ENCODE data around the gene MED25.

The MED25 gene

GRCh38 chr19:49847731-49848696 lies 29.9 kb downstream of the MED25 start:
- no peak for DNase-seq

DNA sequence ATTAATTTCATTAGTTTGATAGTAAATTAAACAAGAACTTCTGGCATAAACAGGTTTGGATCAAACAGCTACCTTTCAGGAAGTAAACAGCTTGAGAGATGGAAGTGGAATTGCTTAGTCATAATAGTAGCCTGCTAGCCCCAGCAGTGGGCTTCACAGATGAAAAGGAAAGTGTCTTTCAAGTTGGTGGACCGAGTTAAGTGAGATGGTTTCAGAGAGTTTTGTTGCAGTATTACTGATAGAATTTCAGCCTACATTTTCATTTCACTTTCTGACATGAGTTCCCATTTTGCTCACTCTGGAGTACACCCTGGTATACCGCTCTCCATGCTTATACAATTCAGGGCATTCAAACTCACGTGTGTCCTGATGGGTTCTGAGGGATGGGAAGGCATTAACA lies 30.8 kb downstream of the MED25 start:
- DNase-seq: no peak

- DNase-seq: no peak
Measured at GRCh38 chr19:49849433-49850220, 31.5 kb downstream of the MED25 start.

DNA sequence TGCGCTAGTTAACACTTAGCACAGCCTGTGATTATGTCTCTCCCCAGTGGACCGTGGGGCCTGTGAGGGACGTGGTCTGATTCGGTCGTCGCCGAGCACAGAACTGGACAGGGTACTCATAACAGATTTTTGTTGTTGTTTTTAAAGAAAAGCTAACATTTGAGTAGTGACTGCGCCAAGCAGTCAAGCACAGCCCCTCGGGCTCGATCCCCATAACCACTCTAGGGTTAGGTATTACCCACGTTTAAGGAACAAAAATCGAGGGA lies 32.1 kb downstream of the MED25 start:
- no peak for DNase-seq

- DNase-seq: peak; percentile 86 to 95
Measured at GRCh38 chr19:49850487-49851342, 32.6 kb downstream of the MED25 start, which contains the start of gene PTOV1. Gene PTOV1 (plus strand): TSS chr19:49851159.

DNA sequence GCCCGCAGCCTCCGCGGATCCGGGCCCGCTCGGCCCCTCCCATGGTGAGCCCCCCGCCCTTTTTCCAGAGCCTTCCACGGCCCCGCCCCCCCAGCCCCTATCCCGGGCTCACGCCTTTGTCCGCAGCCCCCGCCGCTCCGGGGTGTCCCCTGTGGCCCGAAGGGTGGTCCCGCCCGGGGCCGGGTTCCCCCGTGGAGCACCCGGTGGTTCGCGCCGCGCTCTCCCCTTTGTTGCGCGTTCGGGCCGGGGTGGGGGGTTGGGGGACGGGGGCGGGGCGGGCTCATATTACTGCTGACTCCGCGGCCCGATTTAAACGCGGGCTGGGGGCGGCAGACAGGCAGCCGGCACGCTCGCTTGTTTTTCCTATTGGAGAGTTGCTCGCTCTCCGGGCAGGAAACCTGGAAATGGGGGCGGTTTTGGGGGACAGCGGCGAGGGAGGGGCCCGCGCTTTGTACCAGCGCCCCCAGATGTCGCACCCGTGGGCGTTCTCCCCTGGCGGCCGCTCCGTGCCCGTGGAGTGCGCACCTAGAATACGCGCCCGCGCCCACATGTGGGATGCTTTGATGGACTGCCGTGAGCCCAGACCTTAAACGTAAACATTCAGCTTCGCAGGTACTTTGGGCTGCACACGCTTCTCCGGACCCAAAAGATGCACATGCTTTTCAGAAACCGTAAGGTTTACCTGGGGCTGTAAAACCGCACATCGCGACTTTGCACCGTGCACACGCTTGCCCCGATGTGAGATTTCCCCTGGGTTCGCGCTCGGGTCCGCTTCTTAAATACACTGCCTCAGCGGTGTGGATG lies 33.6 kb downstream of the MED25 start:
- DNase-seq: peak in 1 of 2 experiments; percentile 64

DNA sequence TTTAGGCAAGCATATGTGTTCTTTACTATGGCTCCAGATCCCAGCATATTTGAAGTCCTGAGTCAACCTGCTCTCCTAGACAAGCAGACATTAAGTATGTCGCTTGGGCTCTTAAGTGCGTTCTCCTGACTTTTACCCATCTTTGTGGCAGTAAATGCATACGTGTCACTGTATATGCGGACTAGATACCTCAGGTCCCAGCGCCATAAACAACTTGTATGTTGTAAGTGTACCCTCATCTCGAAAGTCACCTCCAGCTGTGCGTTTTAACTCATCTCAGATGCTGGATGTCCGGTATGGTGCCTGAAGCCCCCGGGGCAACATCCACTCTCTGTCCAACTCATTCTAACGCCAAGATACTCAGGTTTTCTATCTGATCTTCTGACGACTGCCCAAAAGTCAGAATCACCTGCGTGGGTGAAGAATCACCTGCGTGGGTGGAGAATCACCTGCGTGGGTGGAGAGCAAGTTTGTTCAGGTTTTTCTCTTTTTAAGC lies 34.6 kb downstream of the MED25 start:
- no peak for DNase-seq

DNA sequence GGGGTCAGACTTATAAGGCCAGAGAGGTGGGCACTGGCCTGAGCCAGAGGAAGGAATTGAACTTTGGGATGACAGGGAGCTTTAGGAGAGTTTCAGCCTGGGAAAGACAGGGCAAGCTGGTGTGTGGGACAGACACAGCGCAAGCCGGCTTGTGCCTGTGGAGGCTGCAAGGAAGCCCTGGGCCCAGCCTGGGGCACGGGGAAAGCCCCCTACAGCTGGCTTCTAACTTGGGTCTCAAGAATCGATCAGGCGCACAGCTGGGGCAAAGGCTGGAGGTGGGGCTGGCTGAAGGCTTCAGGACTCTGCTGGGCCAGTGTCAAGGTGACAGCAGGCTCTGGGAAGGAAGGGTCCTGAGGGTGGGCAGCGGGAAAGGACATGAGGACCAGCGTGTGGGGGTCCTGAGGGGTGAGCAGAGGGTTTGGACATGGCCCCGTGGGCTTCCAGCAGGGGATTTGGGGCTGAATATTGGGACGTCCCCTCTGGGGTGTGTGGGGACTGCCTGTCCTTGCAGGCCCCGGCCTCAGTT lies 35.8 kb downstream of the MED25 start:
- DNase-seq: no peak

DNA sequence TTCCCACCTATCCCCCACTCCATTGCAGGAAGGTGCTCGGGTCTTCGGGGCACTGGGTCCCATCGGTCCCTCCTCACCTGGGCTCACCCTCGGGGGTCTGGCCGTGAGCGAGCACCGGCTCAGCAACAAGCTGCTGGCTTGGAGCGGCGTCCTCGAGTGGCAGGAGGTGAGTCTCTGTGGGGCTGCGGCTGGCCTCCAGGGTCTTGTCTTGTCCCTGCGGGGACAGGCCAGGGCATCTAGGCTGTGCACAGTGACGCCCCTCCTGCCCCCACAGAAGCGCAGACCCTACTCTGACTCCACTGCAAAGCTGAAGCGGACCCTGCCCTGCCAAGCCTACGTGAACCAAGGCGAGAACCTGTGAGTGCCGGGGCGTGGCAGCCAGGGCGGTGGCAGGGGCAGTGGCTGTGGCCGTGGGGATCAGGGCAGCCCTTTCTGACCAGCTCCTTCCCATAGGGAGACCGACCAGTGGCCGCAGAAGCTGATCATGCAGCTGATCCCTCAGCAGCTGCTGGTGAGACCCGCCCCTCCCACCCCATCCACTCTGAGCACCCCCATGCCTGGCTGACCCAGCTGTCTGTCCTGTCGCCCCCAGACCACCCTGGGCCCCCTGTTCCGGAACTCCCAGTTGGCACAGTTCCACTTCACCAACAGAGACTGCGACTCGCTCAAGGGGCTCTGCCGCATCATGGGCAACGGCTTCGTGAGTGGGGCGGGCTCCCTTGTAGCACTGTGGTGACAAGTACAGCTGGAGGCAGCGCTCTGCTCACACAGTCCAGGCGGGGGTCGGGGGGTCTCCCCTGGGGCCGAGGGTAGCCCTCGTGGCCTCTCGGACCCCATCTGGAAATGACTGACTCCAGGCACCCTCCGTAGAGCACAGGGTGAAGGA lies 36.5 kb downstream of the MED25 start:
- DNase-seq: no peak

DNA sequence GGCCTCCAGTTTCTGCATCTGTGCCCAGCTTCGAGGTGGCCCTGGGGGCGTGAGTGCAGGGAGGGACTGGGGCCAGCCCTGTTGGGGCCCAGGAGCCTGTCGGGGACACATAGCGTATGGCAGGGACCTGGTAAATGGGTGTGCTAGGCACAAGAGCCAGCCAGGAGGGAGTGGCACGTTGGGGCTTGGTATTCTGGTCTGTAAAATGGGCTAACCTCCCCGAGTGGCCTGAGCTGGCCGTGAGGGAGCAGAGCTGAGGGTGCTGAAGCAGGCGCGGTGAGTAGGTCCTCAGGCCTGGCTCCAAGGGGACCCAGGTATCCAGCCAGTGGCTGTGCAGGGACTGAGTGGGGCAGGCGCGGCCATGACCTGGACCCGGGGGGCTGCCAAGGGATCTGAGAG lies 37.2 kb downstream of the MED25 start:
- DNase-seq: no peak

- no peak for DNase-seq
Measured at GRCh38 chr19:49855676-49856573, 37.8 kb downstream of the MED25 start.

DNA sequence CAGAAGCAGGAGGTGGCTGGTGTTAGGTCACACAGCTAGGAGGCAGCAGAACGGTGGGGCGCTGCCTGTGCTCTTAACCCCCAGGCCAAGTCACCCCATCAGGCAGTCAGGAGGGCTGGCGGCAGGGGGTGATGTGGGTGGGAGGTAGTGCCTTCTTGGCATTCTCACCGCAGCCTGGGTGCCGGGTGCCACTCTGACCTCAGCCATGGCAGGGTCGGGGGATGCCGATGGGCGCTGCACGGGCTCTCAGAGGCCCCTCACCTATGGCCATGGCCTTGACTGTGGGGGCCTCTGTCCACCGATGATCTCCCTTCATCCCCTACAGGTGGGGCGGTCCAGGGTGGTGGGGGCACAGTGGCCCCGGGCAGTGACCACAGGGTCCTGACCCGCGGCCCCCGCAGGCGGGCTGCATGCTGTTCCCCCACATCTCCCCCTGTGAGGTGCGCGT lies 38.5 kb downstream of the MED25 start:
- DNase-seq: no peak

DNA sequence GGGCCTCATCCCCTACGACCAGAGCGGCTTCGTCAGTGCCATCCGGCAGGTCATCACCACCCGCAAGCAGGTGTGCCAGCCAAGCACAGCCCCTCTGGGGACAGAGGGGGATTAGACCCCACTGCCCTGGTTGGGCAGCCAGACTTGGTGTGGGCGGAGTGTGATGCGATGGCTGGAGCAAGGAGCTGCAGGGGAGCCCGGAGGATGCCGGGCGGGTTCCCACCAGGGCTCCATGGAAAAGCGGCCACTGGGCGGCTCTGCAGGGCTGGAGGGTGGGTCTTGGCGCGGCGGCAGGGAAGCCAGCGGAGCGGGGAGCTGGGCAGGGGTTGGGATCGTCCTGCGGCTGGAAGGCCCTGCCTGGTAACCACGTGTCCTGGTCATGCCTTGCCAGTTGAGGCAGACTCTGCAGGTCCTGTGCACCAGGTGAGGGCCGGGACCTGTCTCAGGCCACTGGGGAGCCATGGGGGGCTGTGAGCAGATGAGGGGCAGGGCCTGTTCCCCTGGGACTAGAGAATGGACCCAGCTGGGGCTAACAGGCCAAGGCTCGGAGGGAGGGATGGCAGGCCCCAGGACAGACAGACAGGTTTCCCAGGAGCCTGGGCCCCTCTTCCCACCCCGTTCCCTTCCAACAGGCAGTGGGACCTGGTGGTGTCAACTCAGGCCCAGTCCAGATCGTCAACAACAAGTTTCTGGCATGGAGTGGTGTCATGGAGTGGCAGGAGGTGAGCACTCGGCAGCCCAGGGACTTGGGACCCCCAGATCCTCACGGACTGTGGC lies 39.2 kb downstream of the MED25 start:
- peak in 1 of 2 experiments; percentile 26 for DNase-seq

DNA sequence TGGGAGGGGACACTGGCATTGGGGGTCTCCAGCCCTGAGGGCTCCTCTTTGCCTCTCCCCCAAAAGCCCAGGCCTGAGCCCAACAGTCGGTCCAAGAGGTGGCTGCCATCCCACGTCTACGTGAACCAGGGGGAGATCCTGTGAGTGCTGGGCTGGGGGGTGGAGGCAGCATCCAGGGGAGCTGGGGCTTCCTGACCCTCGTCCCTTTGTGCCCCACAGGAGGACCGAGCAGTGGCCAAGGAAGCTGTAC lies 39.7 kb downstream of the MED25 start:
- DNase-seq: no peak

DNA sequence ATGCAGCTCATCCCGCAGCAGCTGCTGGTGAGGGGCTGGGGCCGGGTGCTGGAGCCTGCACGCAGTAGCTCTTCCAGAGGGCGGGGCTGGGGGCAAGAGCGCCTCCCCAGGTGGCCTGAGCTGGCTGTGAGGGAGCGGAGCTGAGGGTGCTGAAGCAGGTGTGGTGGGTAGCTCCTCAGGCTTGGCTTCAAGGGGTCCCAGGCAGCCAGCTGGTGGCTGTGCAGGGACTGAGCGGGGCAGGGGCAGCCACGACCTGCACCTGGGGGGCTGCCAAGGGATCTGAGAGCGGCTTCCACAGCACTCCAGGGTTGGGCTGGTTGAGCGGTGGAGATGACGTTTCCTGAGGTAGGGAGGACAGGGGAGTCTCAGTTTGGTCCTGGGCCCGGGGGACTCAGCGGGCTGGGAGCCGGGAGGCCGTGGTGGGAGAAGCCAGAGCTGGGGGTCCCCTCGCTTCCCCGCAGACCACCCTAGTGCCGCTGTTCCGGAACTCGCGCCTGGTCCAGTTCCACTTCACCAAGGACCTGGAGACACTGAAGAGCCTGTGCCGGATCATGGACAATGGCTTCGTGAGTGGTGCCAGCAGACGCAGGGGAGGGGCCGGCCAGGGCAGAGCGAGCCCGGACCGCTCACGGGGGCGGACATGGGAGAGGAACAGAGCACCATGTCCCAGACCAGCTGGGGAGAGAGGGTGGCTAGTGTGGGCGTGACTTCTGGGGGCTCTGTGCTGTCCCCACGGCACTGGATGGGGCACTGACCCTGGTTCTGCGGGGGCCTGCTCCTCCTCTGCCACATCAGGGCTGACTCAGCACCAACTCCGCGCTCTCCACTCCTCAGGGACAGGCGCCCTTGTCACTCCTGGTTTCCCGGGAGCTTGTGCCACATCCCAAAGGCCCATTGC lies 40.2 kb downstream of the MED25 start:
- DNase-seq: peak in 1 of 2 experiments; percentile 26

DNA sequence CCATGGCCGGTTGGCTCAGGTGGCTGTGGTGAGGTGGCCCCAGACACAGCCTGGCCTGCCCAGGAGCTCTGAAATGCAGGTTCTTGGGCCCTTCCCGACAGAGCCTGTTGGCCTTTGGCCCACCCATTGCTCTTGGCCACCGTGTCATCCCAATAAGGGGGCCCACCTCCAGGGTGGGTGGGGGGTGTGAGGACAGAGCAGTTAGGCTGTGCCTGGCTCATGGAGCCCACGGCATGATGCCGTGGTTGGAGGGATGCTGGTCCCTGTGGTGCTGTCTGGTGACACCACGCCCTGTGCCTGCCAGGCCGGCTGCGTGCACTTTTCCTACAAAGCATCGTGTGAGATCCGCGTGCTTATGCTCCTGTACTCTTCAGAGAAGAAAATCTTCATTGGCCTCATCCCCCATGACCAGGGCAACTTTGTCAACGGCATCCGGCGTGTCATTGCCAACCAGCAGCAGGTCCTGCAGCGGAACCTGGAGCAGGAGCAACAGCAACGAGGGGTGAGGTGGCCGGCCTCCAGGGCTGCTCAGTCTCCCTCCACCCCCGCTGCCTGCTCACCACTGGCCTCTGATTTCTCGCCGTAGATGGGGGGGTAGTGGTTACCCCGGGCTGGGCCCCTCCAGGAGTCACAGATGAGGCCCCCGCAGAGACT lies 41.7 kb downstream of the MED25 start:
- DNase-seq: no peak

GRCh38 chr19:49860336-49861102 lies 42.4 kb downstream of the MED25 start:
- no peak for DNase-seq
